Measurements from ENCODE around the gene CDX1.

GRCh38 chr5:150219861-150220260 lies 53.3 kb downstream of the CDX1 start:
- TF ChIP-seq, protein P1, sequence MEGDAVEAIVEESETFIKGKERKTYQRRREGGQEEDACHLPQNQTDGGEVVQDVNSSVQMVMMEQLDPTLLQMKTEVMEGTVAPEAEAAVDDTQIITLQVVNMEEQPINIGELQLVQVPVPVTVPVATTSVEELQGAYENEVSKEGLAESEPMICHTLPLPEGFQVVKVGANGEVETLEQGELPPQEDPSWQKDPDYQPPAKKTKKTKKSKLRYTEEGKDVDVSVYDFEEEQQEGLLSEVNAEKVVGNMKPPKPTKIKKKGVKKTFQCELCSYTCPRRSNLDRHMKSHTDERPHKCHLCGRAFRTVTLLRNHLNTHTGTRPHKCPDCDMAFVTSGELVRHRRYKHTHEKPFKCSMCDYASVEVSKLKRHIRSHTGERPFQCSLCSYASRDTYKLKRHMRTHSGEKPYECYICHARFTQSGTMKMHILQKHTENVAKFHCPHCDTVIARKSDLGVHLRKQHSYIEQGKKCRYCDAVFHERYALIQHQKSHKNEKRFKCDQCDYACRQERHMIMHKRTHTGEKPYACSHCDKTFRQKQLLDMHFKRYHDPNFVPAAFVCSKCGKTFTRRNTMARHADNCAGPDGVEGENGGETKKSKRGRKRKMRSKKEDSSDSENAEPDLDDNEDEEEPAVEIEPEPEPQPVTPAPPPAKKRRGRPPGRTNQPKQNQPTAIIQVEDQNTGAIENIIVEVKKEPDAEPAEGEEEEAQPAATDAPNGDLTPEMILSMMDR (IDR thresholded peaks at IDR 0.05), result no peak
- no peak for TF ChIP-seq EZH2 (IDR thresholded peaks at IDR 0.05)
- TF ChIP-seq EZH2phosphoT487 (IDR thresholded peaks at IDR 0.05), result no peak

Measured in neural progenitor cell (in vitro differentiated cells).